OCI-LY1 (cell line): Measurements from ENCODE around the gene PRCP.

Experiments
- CTCF ChIP-seq: fragments of 200-600 bp; sonication (generic), shearing (Covaris generic); IDR thresholded peaks from 2 replicates; pipeline ENCODE4 v1.5.1; 2017; ENCODE audit warnings: mild to moderate bottlenecking, antibody characterized with exemption, low read length, moderate library complexity, mixed read lengths
- EZH2 ChIP-seq: fragments of 200-600 bp; sonication (generic), shearing (Covaris generic); IDR thresholded peaks from 2 replicates; pipeline ENCODE4 v1.8.0; 2017; ENCODE audit warnings: borderline replicate concordance, mixed run types, mild to moderate bottlenecking, antibody characterized with exemption, low read length, moderate library complexity, mixed read lengths

GRCh38 chr11:82837650-82838049, 62.6 kb downstream of the PRCP start:
- no peak for TF ChIP-seq CTCF
- TF ChIP-seq EZH2, result no peak
